ENCODE results near the gene MEX3C.

Gene MEX3C

GRCh38 chr18:51153659-51154371, 43.7 kb downstream of the MEX3C start:
- no peak for DNase-seq

GRCh38 chr18:51151568-51152511, 45.6 kb downstream of the MEX3C start:
- no peak for DNase-seq

DNA sequence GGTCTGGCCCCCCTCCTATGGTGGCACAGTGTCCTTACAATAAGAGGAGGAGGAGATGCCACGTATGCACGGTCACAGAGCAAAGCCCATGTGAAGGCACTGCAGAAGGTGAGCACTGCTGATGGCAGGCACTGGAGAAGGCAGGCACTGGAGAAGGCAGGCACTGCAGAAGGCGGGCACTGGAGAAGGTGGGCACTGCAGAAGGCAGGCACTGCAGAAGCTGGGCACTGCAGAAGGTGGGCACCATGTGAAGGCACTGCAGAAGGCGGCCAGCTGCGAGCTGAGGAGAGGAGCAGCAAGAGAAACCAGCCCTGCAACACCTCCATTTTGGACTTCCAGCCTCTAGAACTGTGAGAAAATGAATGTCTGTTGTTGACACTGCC, 46.3 kb downstream of the MEX3C start:
- no peak for DNase-seq

DNA sequence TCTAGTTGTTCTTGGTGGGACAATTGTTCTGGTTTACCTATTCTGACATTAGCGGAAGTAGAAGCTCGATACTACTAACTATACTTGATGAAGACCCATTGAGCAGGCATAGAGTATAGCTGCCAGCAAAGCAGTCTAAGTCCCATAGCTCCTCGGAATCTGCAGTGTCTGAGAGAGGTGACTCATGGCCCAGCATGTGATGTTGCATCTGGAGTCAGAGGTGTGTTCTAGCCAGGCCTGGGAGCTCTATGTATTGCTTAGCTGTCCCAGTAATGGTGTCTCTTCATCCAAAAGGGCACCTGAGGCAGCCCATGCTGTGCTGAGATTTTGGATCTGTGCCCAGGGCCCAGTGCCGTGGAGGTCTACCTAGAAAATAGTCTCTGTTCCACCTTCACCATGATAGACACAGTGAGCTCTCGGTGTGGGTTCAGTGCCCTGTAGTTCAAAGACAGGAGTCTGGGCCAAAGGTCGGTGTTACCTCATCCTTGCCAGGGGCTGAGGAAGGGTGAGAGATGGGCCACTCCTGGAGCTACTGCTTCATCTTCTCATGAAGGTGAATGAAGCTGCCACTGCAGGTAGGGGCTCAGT, 47.3 kb downstream of the MEX3C start:
- DNase-seq = peak; percentile 24

GRCh38 chr18:51149670-51150069, 47.8 kb downstream of the MEX3C start:
- DNase-seq = no peak

GRCh38 chr18:51146909-51147308, 50.6 kb downstream of the MEX3C start:
- DNase-seq = no peak

DNA sequence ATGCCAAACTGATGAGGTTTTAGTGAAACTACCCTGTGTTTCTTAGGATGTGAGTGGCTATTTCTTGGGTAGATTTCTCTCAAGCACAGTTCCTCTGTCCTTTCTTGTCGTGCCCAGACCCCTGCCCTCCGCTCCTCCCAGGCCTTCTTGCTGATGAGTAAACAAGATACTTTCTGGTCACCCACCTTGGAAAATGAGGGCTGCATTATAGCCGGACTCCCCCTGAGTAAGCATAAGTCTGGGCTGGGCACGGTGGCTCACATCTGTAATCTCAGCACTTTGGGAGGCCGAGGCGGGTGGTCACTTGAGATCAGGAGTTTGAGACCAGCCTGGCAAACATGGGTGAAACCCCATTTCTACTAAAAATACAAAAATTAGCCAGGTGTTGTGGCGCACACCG, 58.5 kb downstream of the MEX3C start:
- no peak for DNase-seq

- DNase-seq = no peak
Observed at GRCh38 chr18:51137891-51138290, 59.6 kb downstream of the MEX3C start.

DNA sequence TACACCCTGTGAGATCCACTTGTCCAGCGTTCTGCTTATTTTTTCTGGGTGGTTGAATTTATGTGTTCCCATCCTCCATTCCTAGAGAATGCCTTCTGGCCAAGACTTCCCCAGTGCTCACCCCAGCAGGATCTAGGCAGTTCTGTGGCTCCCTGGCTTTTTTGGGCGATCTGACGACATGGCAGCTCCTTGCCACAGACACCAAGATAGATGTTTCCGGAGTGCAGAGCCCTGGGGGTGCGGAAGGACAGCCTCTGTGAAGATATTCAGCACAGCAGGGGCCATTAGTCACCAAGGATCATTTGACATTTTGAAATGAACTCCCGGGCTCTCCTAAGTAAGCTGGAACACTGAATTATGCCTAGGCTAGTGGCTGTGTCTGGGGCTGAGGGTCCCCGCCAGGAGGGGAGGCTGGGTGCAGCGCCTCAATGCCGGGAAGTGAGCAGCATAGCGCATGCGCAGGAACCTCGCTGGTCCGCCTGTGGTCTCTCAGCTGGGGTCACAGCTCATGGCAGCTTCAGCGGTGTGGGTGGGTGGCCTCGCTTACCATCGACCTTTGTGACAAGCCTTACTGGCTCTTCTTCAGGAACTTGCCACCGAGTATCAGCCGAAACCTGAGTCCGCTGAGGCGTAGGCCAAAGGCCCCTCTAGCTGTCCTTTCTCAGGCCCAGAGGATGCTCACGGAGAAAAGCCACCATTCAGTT, 60.3 kb downstream of the MEX3C start:
- DNase-seq = no peak

GRCh38 chr18:51135795-51136194, 61.7 kb downstream of the MEX3C start:
- DNase-seq = peak; percentile 40

DNA sequence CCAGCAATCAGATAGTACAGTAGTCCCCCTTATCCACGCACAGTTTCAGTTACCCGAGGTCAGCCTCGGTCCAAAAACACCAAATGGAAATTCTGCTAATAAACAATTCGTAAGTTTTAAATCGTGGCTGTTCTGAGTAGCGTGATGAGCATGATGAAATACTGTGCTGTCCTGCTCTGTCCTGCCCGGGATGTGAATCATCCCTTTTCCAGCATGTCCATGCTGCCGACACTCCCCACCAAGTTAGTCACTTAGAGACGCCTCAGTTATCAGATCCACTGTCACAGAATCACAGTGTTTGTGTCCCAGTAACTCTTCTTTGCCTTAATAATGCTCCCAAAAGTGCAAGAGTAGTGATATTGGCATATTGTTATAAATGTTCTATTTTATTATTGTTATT, 62.1 kb downstream of the MEX3C start:
- DNase-seq = no peak

DNA sequence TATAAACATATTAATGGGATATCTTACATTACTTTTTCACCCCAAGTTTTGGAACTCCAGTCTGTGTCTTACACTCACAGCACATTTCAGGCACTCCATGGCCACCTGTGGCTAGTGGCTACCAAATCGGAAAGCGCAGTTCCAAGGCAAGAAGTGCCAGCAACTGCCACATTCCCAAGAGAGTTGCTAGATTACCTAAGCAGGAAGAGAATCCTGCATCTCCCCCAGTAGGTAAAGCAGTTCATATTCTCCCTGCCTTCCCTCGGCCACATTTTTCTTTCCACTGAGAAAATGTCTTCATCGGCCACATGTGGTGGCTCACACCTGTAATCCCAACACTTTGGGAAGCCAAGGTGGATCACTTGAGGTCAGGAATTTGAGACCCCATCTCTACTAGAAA, 62.8 kb downstream of the MEX3C start:
- no peak for DNase-seq

- DNase-seq = no peak
Observed at GRCh38 chr18:51133580-51134160, 63.8 kb downstream of the MEX3C start.

- DNase-seq = no peak
Observed at GRCh38 chr18:51132256-51132935, 65.1 kb downstream of the MEX3C start.

GRCh38 chr18:51128533-51128932, 68.9 kb downstream of the MEX3C start:
- no peak for DNase-seq

DNA sequence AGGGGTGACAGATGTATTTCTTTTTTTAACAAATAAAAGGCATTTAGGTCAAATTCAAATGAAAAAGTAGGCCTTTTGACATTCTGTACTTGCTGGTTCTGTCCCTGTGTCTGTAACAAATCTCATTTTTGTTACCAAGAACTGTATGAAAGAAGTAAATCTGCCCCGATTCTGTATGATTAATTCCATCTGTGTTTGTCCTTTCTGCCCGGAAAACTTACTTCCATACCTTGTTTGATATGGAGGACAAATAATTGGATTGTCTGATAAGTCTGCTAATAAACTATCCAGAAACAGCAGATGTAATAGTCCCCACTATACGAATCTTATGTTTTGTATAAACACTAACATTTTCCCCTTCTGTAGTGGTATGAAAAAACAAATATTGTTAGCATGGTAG, 69.8 kb downstream of the MEX3C start:
- no peak for DNase-seq

- DNase-seq = no peak
Observed at GRCh38 chr18:51125976-51126375, 71.5 kb downstream of the MEX3C start.

All from DMS53 (cell line).